OCI-LY7 (cell line): ENCODE data around the gene NKAPD1. TPM values are rescaled to one million over a fixed set of nuclear protein-coding genes. Genes with fewer than 3 reads are reported as not detected.
A peak's percentile ranks its signal among the peaks of the same experiment; 100 is the strongest.

Experiments
- BruUV-seq: library from RNA; stranded (reverse); fragments of 400-500 nt; replicated peaks from 2 replicates; lab custom pipeline; 2021; lab: Mats Ljungman, UMichigan
- CTCF ChIA-PET: fragments of 300-600 bp; sonication (Branson Sonifier 250); formaldehyde crosslinking; loops from one replicate; lab custom pipeline; 2022; ENCODE audit warnings: antibody characterized with exemption; ENCODE audit not compliant: unreplicated experiment; lab: Charles Lee
- POLR2A ChIA-PET: fragments of 300-600 bp; sonication (Branson Sonifier 250); formaldehyde crosslinking; loops from one replicate; lab custom pipeline; 2022; ENCODE audit warnings: antibody characterized with exemption; lab: Charles Lee
- DNase-seq: peaks from one replicate; pipeline ENCODE4 v3.0.0-alpha.2; 2015; ENCODE audit warnings: low spot score
- H2AFZ ChIP-seq: fragments of 200-600 bp; sonication (generic), shearing (Covaris generic); 2 replicates; pipeline ENCODE4 v1.6.1; 2014; ENCODE audit warnings: mild to moderate bottlenecking, antibody characterized with exemption, low read length, moderate library complexity
- H3K27ac ChIP-seq: fragments of 200-600 bp; sonication (generic); 2 replicates; pipeline ENCODE4 v1.5.1; 2014; ENCODE audit warnings: mixed run types, low read depth, mild to moderate bottlenecking, moderate library complexity, low read length, inconsistent platforms; ENCODE audit not compliant: poor library complexity, severe bottlenecking
- H3K36me3 ChIP-seq: fragments of 200-600 bp; sonication (generic); 2 replicates; pipeline ENCODE4 v1.6.1; 2014; ENCODE audit warnings: mild to moderate bottlenecking, antibody characterized with exemption, low read length, moderate library complexity, mixed read lengths; ENCODE audit not compliant: insufficient read depth
- H3K4me1 ChIP-seq: fragments of 200-600 bp; sonication (generic); 2 replicates; pipeline ENCODE4 v1.5.1; 2014; ENCODE audit warnings: mild to moderate bottlenecking, low read length; ENCODE audit not compliant: insufficient read depth, poor library complexity, severe bottlenecking
- H3K4me2 ChIP-seq: fragments of 200-600 bp; sonication (generic); 2 replicates; pipeline ENCODE4 v1.6.1; 2014; ENCODE audit warnings: mild to moderate bottlenecking, low read length
- H3K4me3 ChIP-seq: fragments of 200-600 bp; sonication (generic); 2 replicates; pipeline ENCODE4 v1.5.1; 2014; ENCODE audit warnings: mild to moderate bottlenecking, low read depth, low read length; ENCODE audit not compliant: poor library complexity, severe bottlenecking
- H3K79me2 ChIP-seq: fragments of 200-600 bp; sonication (generic); 2 replicates; pipeline ENCODE4 v1.6.1; 2016; ENCODE audit warnings: low read depth, mild to moderate bottlenecking, low read length, moderate library complexity, mixed read lengths; ENCODE audit not compliant: insufficient read depth
- H3K9me2 ChIP-seq: fragments of 200-600 bp; sonication (generic); 2 replicates; pipeline ENCODE4 v1.6.1; 2016; ENCODE audit warnings: mild to moderate bottlenecking, low read length, mixed read lengths; ENCODE audit not compliant: insufficient read depth
- H3K9me3 ChIP-seq: fragments of 200-600 bp; sonication (generic); 2 replicates; pipeline ENCODE4 v1.6.1; 2014; ENCODE audit warnings: mild to moderate bottlenecking, mixed run types, low read length, mixed read lengths
- H4K20me1 ChIP-seq: fragments of 200-600 bp; sonication (generic); 2 replicates; pipeline ENCODE4 v1.6.1; 2014; ENCODE audit warnings: mild to moderate bottlenecking, antibody characterized with exemption, low read length, moderate library complexity, mixed read lengths; ENCODE audit not compliant: insufficient read depth
- CTCF ChIP-seq: fragments of 200-600 bp; sonication (generic); conservative IDR thresholded peaks from 2 replicates; pipeline ENCODE4 v1.5.1; 2014; ENCODE audit warnings: mild to moderate bottlenecking, antibody characterized with exemption, low read length, moderate library complexity, mixed read lengths
- EZH2phosphoT487 ChIP-seq: fragments of 200-600 bp; sonication (generic); IDR thresholded peaks from 2 replicates; pipeline ENCODE4 v1.6.1; 2018; ENCODE audit warnings: low read depth, borderline replicate concordance, mild to moderate bottlenecking, mixed run types, antibody characterized with exemption, low read length, moderate library complexity, mixed read lengths
- intact Hi-C: fragments of 100-400 bp; cut with micrococcal nuclease; formaldehyde crosslinking; loops from one replicate; pipeline ENCODE4 v1.10.0; 2022; ENCODE audit not compliant: unreplicated experiment
- total RNA-seq, 2 experiments: library from RNA; depleted of rRNA in 1 of 2; stranded (reverse); fragments of >200 nt in 1 of 2; shearing (Covaris generic) in 1 of 2; gene quantifications; 2 replicates each; pipeline ENCODE4 v1.2.3, GENCODE V29; 2014 to 2022

The NKAPD1 gene
- total RNA-seq, 2 experiments from 2014 or later: 21.3 to 30.7 TPM

- H3K9me3 ChIP-seq: no peaks in the 10 kb centered on the region
- H3K4me1 ChIP-seq: peaks cover 4% of the 10 kb centered on the region
- no peak for TF ChIP-seq CTCF
- no peak for TF ChIP-seq EZH2phosphoT487
- no peak overlapping the region for H3K4me2 ChIP-seq
- no peak for DNase-seq
- no peaks in the 10 kb centered on the region for H4K20me1 ChIP-seq
- TSS peak; percentile 31 for BruUV-seq
- H3K79me2 ChIP-seq: no peaks in the 10 kb centered on the region
- no peak overlapping the region for H3K4me3 ChIP-seq
- H2AFZ ChIP-seq: no peak overlapping the region
- H3K9me2 ChIP-seq: no peaks in the 10 kb centered on the region
- ChIA-PET CTCF (no interaction called here), POLR2A (interaction anchor here (0.6 kb wide), 2 partner anchors 15 to 105 kb away, joined by 3 to 4 read pairs; no protein-coding TSS in a partner anchor)
- no peak overlapping the region for H3K27ac ChIP-seq
- H3K36me3 ChIP-seq: peaks cover 86% of the 10 kb centered on the region
- intact Hi-C loops: no loop called here
Observed at GRCh38 chr11:112057170-112057569, 16.9 kb upstream of the NKAPD1 start.

- Histone ChIP-seq H3K4me3 (no peak overlapping the region), H3K4me2 (no peak overlapping the region), H3K4me1 (no peaks in the 10 kb centered on the region), H4K20me1 (no peaks in the 10 kb centered on the region), H3K9me2 (no peaks in the 10 kb centered on the region), H3K9me3 (no peaks in the 10 kb centered on the region), H3K27ac (no peak overlapping the region), H2AFZ (no peak overlapping the region), H3K36me3 (peaks cover 86% of the 10 kb centered on the region), H3K79me2 (no peaks in the 10 kb centered on the region)
- intact Hi-C loops: no loop called here
- ChIA-PET CTCF (no interaction called here), POLR2A (interaction anchor here (0.8 kb wide), 1 partner anchor 14 kb away, joined by 4 read pairs; no protein-coding TSS in a partner anchor)
- TF ChIP-seq EZH2phosphoT487 (no peak), CTCF (no peak)
- DNase-seq: no peak
- no TSS peak for BruUV-seq
Observed at GRCh38 chr11:112058103-112058502, 16.0 kb upstream of the NKAPD1 start.

- H3K27ac ChIP-seq: no peak overlapping the region
- intact Hi-C loops: no loop called here
- DNase-seq: no peak
- no peak for TF ChIP-seq EZH2phosphoT487
- TF ChIP-seq CTCF: no peak
- no peaks in the 10 kb centered on the region for H3K9me3 ChIP-seq
- H2AFZ ChIP-seq: no peak overlapping the region
- H3K4me1 ChIP-seq: no peaks in the 10 kb centered on the region
- TSS peak; percentile 67 for BruUV-seq
- H3K79me2 ChIP-seq: no peaks in the 10 kb centered on the region
- H4K20me1 ChIP-seq: no peaks in the 10 kb centered on the region
- ChIA-PET POLR2A (interaction anchor here (0.6 to 1.3 kb wide), 2 partner anchors 10 to 25 kb away, joined by 3 to 5 read pairs; no protein-coding TSS in a partner anchor), CTCF (no interaction called here)
- H3K36me3 ChIP-seq: peaks cover 52% of the 10 kb centered on the region
- H3K4me3 ChIP-seq: no peak overlapping the region
- no peak overlapping the region for H3K4me2 ChIP-seq
- no peaks in the 10 kb centered on the region for H3K9me2 ChIP-seq
Observed at GRCh38 chr11:112062923-112063322, 11.2 kb upstream of the NKAPD1 start.
